Measurements from ENCODE around the gene PIP5KL1. TPM values are rescaled to one million over a fixed set of nuclear protein-coding genes. Genes with fewer than 3 reads are reported as not detected.

The PIP5KL1 gene
- total RNA-seq, 2 donors from 2014 or later = 3.1 to 16.5 TPM

DNA sequence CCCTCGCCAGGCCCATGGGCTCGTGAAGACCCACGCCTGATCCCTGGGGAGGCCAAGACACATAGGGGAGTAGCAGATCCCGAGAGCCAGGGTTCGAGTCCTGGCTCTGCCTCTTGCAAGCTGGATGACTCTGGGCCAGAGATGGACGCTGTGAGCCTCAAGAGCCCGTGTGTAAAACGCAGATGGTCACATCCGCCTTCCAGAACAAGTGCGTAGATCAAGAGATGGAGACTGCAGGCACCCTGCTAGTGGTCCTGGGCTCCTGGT lies 22.0 kb downstream of the PIP5KL1 start:
- Histone ChIP-seq H3K27ac (no peak overlapping the region), H3K27me3 (replicated peaks; ENCODE audit: insufficient read depth) (no peaks in the 10 kb centered on the region), H3K9me3 (no peaks in the 10 kb centered on the region), H3K36me3 (no peaks in the 10 kb centered on the region), H3K4me3 (no peak overlapping the region), H3K4me1 (replicated peaks) (peaks cover 6% of the 10 kb centered on the region)
- WGBS = 91% methylated on average over 10 of the region's 10 CpGs
- TF ChIP-seq, protein P1, sequence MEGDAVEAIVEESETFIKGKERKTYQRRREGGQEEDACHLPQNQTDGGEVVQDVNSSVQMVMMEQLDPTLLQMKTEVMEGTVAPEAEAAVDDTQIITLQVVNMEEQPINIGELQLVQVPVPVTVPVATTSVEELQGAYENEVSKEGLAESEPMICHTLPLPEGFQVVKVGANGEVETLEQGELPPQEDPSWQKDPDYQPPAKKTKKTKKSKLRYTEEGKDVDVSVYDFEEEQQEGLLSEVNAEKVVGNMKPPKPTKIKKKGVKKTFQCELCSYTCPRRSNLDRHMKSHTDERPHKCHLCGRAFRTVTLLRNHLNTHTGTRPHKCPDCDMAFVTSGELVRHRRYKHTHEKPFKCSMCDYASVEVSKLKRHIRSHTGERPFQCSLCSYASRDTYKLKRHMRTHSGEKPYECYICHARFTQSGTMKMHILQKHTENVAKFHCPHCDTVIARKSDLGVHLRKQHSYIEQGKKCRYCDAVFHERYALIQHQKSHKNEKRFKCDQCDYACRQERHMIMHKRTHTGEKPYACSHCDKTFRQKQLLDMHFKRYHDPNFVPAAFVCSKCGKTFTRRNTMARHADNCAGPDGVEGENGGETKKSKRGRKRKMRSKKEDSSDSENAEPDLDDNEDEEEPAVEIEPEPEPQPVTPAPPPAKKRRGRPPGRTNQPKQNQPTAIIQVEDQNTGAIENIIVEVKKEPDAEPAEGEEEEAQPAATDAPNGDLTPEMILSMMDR (IDR thresholded peaks at IDR 0.05) = no peak
- TF ChIP-seq POLR2A (IDR thresholded peaks at IDR 0.05) = no peak
- no peak for TF ChIP-seq POLR2AphosphoS5 (IDR thresholded peaks at IDR 0.05)
- DNase-seq (ENCODE audit: low spot score) = no peak
- intact Hi-C loops (cut with DNase I) = no loop called here

DNA sequence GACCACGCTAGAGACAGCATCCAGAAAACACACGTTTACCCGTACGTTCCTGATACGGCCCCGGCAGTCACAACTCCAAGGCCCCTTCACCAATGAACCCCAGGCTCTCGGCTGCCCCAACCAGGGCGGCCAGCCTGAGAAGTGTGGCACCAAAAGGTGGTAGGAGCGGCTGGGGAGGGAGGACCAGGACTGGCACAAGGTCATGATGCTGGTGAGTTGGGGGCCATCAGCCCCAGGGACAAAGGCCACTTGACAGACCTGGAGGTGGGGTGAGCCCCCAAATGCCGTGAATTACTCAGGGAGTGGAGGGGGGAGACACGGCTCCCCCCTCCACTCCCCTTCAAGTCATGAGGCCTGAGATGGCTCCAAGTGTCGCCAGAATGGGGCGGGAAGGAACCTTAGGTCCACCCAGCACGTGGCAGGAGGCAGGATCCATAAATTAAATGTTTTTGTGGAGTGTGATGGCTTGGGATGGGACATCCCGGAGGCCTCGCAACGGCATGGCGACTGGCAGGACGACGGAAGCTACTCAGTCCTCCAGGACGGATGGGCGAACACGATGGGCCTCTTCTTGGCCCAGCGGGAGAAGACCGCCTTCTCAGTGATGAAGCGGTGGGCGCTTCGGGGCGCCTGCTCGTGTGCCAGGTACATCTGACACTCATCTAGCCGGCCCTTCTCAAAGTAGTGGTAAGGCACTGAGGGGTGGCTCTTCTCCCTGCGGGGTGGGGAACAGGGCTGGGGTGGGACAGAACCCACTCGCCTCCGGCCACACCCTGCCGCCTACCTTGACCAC lies 22.5 kb downstream of the PIP5KL1 start:
- H3K9me3 ChIP-seq = no peaks in the 10 kb centered on the region
- no peaks in the 10 kb centered on the region for H3K27me3 ChIP-seq (replicated peaks; ENCODE audit: insufficient read depth)
- intact Hi-C loops (cut with DNase I) = no loop called here
- peaks cover 11% of the 10 kb centered on the region for H3K4me1 ChIP-seq (replicated peaks)
- DNase-seq (ENCODE audit: low spot score) = no peak
- 86% methylated on average over 33 of the region's 35 CpGs for WGBS
- H3K27ac ChIP-seq = no peak overlapping the region
- H3K36me3 ChIP-seq = no peaks in the 10 kb centered on the region
- TF ChIP-seq POLR2AphosphoS5 (IDR thresholded peaks at IDR 0.05) = no peak
- TF ChIP-seq, protein P1 (IDR thresholded peaks at IDR 0.05) = no peak
- TF ChIP-seq POLR2A (IDR thresholded peaks at IDR 0.05) = no peak
- no peak overlapping the region for H3K4me3 ChIP-seq

DNA sequence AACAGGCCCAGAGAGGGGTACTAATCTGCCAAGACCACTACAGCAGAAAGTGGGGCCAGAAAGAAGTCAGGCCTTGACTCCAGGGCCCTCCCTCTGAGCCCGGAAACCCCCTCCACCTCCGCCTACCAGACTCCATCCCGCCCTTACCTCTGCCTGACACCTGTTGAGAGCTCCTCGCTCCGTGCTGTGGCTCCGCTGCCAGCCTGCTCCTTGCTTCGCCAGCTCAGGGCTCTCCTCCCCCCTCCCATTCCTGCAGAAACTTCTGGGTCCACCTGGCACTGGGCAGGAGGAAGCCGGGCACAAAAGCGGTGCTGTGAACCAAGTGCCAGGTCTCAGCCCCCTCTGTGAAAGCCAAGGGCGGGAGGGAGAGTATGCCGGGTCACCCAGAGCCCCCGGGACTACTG lies 24.8 kb downstream of the PIP5KL1 start:
- intact Hi-C loops (cut with DNase I) = no loop called here
- DNase-seq (ENCODE audit: low spot score) = no peak
- TF ChIP-seq POLR2A (IDR thresholded peaks at IDR 0.05) (no peak), POLR2AphosphoS5 (IDR thresholded peaks at IDR 0.05) (no peak)
- TF ChIP-seq, protein P1 (IDR thresholded peaks at IDR 0.05) = no peak
- Histone ChIP-seq H3K27ac (peak overlapping the region; percentile 75 to 77), H3K36me3 (no peaks in the 10 kb centered on the region), H3K27me3 (replicated peaks; ENCODE audit: insufficient read depth) (no peaks in the 10 kb centered on the region), H3K9me3 (no peaks in the 10 kb centered on the region), H3K4me3 (no peak overlapping the region), H3K4me1 (replicated peaks) (peaks cover 11% of the 10 kb centered on the region)
- 52% methylated on average over 12 of the region's 12 CpGs for WGBS

DNA sequence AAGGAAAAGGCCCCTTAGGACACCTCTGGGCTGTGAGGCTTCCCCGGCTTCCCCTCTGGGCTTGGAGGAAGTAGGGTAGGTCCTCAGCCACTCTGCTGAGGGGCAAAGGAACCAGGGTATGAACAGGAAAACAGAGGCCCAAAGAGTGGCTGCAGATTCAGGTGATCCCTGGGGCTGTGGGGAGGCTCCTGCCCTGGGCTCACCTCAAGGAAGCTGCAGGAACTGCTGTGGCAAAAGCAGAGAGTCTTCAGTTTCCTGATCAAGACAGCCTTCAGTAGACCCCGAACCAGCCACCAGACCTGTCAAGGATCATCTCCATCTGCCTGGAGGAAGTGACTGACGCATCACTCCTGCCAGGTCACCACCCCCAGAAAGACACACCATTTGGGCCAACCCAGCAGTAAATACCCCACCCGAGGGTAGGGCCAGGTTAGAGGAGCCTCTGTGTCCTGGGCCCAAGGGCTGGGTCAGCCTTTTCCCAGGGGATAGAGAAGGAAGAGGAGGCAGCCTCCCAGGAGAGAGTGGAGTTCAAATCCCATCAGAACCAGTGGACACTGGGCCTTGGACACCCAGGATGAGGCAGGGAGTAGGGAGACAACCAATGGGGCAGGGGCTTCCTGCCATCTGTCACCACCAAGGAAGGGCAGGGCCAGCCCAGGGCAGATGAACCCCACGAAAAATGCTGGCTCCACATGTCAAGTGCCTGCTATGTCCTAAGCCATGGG lies 25.4 kb downstream of the PIP5KL1 start:
- H3K27ac ChIP-seq = peak overlapping the region; percentile 75 to 77
- H3K9me3 ChIP-seq = no peaks in the 10 kb centered on the region
- WGBS = 61% methylated on average over 5 of the region's 5 CpGs
- peaks cover 11% of the 10 kb centered on the region for H3K4me1 ChIP-seq (replicated peaks)
- TF ChIP-seq, protein P1 (IDR thresholded peaks at IDR 0.05) = no peak
- no peak for TF ChIP-seq POLR2A (IDR thresholded peaks at IDR 0.05)
- TF ChIP-seq POLR2AphosphoS5 (IDR thresholded peaks at IDR 0.05) = no peak
- H3K36me3 ChIP-seq = no peaks in the 10 kb centered on the region
- intact Hi-C loops (cut with DNase I) = no loop called here
- H3K4me3 ChIP-seq = no peak overlapping the region
- no peaks in the 10 kb centered on the region for H3K27me3 ChIP-seq (replicated peaks; ENCODE audit: insufficient read depth)
- no peak for DNase-seq (ENCODE audit: low spot score)

Measured in prostate gland (tissue), 2 donors.